Naive thymus-derived CD8-positive, alpha-beta T cell (primary cell): ENCODE results near the gene KLHL29. TPM values are rescaled to one million over a fixed set of nuclear protein-coding genes. Genes with fewer than 3 reads are reported as not detected.
A peak's percentile ranks its signal among the peaks of the same experiment; 100 is the strongest.

Source experiments
- ATAC-seq, 2 donors: fragments of 150-1000 bp; cut with Tn5 transposase in 1 of 2; sonication (Bioruptor Pico), chemical (Tn5 transposase) in 1 of 2; 1 replicate in 1 of 2; 2 replicates in 1 of 2; pipeline ENCODE4 v1.10.0; 2021; ENCODE audit warnings: mild to moderate bottlenecking in 2 of 2, moderate library complexity in 2 of 2
- POLR2A ChIA-PET: fragments of 350-600 bp; sonication (Branson Sonifier 250); formaldehyde crosslinking; loops from one replicate; lab custom pipeline; 2021; ENCODE audit warnings: antibody characterized with exemption; lab: Charles Lee
- DNase-seq, 10 donors: peaks; one replicate each; pipeline versions ENCODE4 v3.0.0 to v3.0.0-alpha.2; 2020 to 2022
- H3K27ac Mint-ChIP-seq, 10 donors: one replicate each; pipeline ENCODE4 v1.8.0; 2020 to 2022; ENCODE audit warnings: mild to moderate bottlenecking in 10 of 10, mixed read lengths in 10 of 10, moderate library complexity in 4 of 10, inconsistent platforms in 1 of 10
- H3K27me3 Mint-ChIP-seq, 5 donors: one replicate each; pipeline ENCODE4 v1.8.0; 2021 to 2022; ENCODE audit warnings: mixed read lengths in 5 of 5
- H3K36me3 Mint-ChIP-seq, 3 donors: one replicate each; pipeline ENCODE4 v1.8.0; 2020 to 2022; ENCODE audit warnings: mixed read lengths in 3 of 3, mild to moderate bottlenecking in 2 of 3, inconsistent platforms in 1 of 3
- H3K4me1 Mint-ChIP-seq, 4 donors: one replicate each; pipeline ENCODE4 v1.8.0; 2021 to 2022; ENCODE audit warnings: mixed read lengths in 4 of 4
- H3K4me3 Mint-ChIP-seq, 10 donors: one replicate each; pipeline ENCODE4 v1.8.0; 2020 to 2022; ENCODE audit warnings: mild to moderate bottlenecking in 10 of 10, mixed read lengths in 10 of 10, moderate library complexity in 6 of 10, inconsistent platforms in 1 of 10
- H3K9me3 Mint-ChIP-seq, 9 donors: one replicate each; pipeline ENCODE4 v1.8.0; 2020 to 2022; ENCODE audit warnings: mixed read lengths in 9 of 9, mild to moderate bottlenecking in 3 of 9, inconsistent platforms in 1 of 9, moderate library complexity in 1 of 9
- polyA plus RNA-seq, 3 donors: library from polyadenylated mRNA; unstranded; fragments of 300-500 nt; fragmentation: Illumina TruSeq; gene quantifications; one replicate each; pipeline ENCODE4 v1.2.3, GENCODE V29; 2021
- total RNA-seq, 8 experiments: library from RNA in 2 of 8; stranded (reverse) in 2 of 8; gene quantifications; one replicate each; pipeline ENCODE4 v1.2.3 and lab custom pipeline; 2021 to 2026

KLHL29 gene
- total and polyA plus RNA-seq, 5 experiments from 2014 or later: 0.02 to 1.7 (median 0.14) TPM

DNA sequence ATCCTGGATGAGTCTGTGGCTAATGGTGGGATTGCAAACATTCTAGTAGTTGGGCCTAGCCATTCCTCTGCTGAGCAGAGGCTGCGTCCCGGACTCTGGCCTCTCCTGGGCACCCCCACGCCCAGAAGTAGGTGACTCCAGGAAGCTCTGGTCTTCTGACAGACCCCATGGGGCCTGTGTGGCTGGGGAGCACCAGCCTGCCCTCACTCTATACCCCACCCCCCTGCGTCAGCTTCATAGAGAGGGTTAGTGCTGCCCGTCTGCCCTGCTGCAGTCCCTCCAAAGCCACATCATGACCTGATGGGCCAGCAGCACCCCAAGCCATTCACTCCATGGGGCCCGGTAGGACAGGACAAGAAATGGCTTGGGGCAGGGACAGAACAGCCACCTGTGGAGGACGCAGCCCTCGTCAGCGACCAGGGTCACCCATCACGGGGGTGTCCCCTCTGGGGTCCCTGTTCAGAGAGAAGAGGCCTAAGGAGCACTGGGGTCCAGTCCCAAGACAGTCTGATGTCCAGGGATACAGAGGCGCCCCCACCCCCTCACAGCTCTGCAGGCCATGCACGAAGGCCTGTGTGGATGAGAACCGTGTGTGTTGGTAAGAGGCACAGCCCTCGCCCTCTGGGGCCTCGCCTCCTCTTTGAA lies 303.6 kb downstream of the KLHL29 start:
- peaks cover 3 to 25% (median 11%) of the 10 kb centered on the region in 4 donors for H3K4me1 Mint-ChIP-seq
- H3K9me3 Mint-ChIP-seq: no peaks in the 10 kb centered on the region
- peaks cover 0 to 9% (median 2%) of the 10 kb centered on the region in 3 donors for H3K36me3 Mint-ChIP-seq
- H3K27ac Mint-ChIP-seq: peak overlapping the region in 1 of 10 donors; percentile 20
- no peak for ATAC-seq
- no peak for DNase-seq
- POLR2A ChIA-PET: no interaction called here
- H3K4me3 Mint-ChIP-seq: no peak overlapping the region
- peaks cover 0 to 2% (median 0%) of the 10 kb centered on the region in 5 donors for H3K27me3 Mint-ChIP-seq

DNA sequence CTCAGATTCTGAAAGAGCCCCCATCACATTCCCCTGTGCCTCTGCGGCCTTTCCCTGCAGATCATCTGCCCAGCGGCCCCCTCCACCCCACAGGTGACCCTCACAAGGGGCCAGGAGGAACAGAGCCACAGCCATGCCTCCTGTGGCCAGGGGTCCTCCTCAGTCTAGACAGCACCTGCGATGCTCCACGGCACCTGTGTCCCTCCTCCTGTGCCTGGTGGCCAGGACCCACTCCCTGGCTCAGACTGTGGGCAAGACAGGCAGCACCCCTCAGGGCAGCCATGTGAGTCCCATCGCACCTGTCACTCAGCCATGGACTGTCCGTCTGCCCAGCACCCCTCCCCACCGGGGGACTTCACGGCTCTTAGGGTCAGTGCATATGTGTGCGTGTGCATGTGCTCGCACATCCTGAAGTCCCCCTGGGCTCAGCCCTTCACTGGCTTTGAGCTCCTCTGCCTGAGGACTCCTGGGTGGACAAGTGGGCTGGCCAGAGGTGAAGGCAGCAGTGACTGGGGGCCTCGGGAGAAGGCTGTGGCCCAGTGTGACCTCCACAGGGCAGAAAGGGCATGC lies 304.2 kb downstream of the KLHL29 start:
- DNase-seq (peak in 1 of 10 donors; percentile 60), ATAC-seq (no peak)
- Mint-ChIP-seq H3K4me3 (peak overlapping the region in 1 of 10 donors; percentile 20), H3K4me1 (peaks cover 3 to 25% (median 8%) of the 10 kb centered on the region in 4 donors), H3K9me3 (no peaks in the 10 kb centered on the region), H3K27me3 (peaks cover 0 to 2% (median 0%) of the 10 kb centered on the region in 5 donors), H3K27ac (peak overlapping the region in 1 of 10 donors; percentile 71), H3K36me3 (peaks cover 0 to 9% (median 2%) of the 10 kb centered on the region in 3 donors)
- POLR2A ChIA-PET: no interaction called here

DNA sequence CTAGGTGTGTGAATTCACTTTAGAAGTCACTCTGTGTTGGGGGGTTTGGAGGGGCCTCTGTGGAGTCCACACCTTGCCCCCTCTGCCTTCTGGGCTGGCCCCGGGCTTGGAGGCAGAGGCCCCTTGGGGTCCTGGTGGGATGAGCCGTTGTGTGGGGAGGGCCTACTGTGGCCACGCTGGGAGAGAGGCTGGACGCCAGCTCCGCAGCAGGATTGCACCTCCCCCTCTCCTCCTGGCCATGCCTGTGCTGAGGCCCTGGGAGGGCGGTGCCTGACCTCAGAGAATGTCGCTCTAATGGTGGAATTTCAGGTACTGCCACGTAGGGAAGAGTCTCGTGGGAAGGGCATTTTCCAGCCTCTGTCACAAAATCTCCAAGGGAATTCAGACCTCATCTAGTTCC lies 304.9 kb downstream of the KLHL29 start:
- Mint-ChIP-seq H3K27me3 (peaks cover 0 to 2% (median 0%) of the 10 kb centered on the region in 5 donors), H3K4me3 (no peak overlapping the region), H3K36me3 (peaks cover 0 to 9% (median 2%) of the 10 kb centered on the region in 3 donors), H3K4me1 (peaks cover 3 to 18% (median 7%) of the 10 kb centered on the region in 4 donors), H3K27ac (peak overlapping the region in 1 of 10 donors; percentile 71), H3K9me3 (no peaks in the 10 kb centered on the region)
- POLR2A ChIA-PET: no interaction called here
- ATAC-seq: no peak
- peak in 1 of 10 donors; percentile 55 for DNase-seq

DNA sequence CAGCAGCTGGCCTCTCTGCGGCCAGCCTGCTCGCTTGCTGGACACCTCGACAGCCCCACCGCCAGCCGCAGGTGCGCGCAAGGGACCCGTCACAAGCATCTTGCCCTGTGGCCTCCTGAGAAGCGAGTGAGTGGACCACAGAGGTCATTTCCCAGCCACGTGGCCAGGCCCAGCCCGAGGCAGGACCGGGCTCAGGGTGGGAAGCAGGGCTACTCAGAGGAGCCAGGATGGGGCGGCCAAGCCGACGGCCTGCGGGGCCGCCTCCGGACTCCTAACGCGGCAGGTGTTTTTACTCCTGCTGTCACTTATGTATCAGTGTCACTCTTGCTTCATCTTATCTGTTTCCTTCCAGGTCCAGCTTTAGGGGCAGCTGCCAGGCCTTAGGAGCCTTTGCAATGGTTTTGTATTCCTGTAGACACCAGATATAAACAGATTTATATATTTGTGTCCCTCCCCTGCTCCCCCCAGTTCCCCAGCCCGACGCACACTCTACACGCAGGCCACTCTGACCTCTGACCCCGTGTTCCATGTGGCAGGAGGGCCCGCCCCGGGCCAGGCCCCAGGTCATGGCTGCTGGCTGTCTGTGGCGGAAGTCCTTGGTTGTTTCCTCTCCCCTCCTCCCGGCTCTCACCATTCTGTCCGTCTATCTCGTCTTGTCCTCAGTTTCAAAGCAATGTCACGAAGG lies 305.6 kb downstream of the KLHL29 start:
- H3K27me3 Mint-ChIP-seq: peaks cover 0 to 2% (median 0%) of the 10 kb centered on the region in 5 donors

DNA sequence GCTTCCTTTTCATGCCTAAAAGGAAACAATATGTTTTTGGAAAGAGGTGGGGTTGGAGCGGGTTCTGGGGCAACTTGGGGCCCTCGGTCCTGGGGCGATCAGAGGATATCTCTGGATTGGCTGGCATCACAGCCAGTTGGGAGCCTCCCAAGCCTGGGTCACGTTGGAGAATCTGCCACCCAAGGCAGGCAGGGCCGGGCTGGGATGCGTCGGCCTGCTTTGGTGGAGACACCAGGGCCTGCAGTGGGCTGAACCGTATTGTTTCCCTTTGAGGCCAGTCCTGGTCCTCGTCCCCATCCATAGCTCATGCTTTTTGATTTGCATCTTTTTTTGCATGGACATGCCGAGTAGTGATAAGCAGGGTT lies 306.1 kb downstream of the KLHL29 start:
- Mint-ChIP-seq H3K27me3 (peaks cover 0 to 2% (median 0%) of the 10 kb centered on the region in 5 donors), H3K4me1 (peaks cover 2 to 11% (median 5%) of the 10 kb centered on the region in 4 donors), H3K9me3 (no peaks in the 10 kb centered on the region), H3K36me3 (peaks cover 0 to 9% (median 2%) of the 10 kb centered on the region in 3 donors), H3K27ac (peak overlapping the region in 1 of 10 donors; percentile 16), H3K4me3 (no peak overlapping the region)
- POLR2A ChIA-PET: no interaction called here
- ATAC-seq: no peak
- no peak for DNase-seq

More for the DNA sequence above, 305.6 kb downstream of the KLHL29 start:
- ATAC-seq (no peak), DNase-seq (no peak)
- Mint-ChIP-seq H3K4me1 (peaks cover 3 to 12% (median 7%) of the 10 kb centered on the region in 4 donors), H3K4me3 (no peak overlapping the region), H3K27ac (peak overlapping the region in 1 of 10 donors; percentile 16), H3K36me3 (peaks cover 0 to 9% (median 2%) of the 10 kb centered on the region in 3 donors), H3K9me3 (no peaks in the 10 kb centered on the region)
- POLR2A ChIA-PET: no interaction called here

DNA sequence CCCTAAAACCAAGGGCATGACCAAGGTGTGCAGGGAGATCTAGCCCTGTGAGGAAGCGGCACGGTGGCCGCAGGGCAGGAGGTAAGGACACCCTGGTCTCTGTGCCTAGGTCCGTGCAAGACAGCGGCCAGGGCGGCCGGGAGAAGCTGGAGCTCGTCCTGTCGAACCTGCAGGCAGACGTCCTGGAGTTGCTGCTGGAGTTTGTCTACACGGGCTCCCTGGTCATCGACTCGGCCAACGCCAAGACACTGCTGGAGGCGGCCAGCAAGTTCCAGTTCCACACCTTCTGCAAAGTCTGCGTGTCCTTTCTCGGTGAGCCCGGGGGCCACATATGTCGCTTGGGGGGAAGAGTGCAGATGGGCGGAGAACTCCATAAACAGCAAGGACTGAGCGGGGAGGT lies 306.6 kb downstream of the KLHL29 start:
- Mint-ChIP-seq H3K36me3 (peaks cover 0 to 9% (median 2%) of the 10 kb centered on the region in 3 donors), H3K27me3 (peaks cover 0 to 2% (median 0%) of the 10 kb centered on the region in 5 donors), H3K4me1 (peaks cover 0 to 7% (median 1%) of the 10 kb centered on the region in 4 donors), H3K27ac (peak overlapping the region in 1 of 10 donors; percentile 75), H3K9me3 (no peaks in the 10 kb centered on the region), H3K4me3 (no peak overlapping the region)
- POLR2A ChIA-PET: no interaction called here
- DNase-seq: no peak
- no peak for ATAC-seq

DNA sequence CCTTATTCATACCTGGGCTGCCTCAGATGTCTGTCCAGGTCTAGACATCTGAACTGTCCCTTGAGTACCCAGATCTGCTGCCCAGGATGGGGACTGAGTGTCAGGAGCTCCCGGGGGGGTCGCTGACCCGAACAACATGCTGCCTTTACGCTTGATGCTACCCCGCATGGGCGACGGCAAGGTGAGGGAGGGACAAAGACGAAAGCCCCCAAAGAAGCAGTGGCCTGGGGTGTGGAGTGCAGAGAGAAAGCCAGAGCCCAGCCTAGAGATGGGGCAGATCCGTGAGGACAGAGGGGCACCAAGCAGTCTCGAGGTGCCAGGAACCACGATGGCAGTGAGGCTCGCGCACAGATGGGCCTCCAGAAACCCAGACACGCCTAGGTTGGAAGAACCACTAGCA lies 307.3 kb downstream of the KLHL29 start:
- DNase-seq (no peak), ATAC-seq (no peak)
- Mint-ChIP-seq H3K9me3 (no peaks in the 10 kb centered on the region), H3K27ac (peak overlapping the region in 3 of 10 donors; percentile 28 to 53 (median 32)), H3K4me1 (peaks cover 0 to 7% (median 0%) of the 10 kb centered on the region in 4 donors), H3K27me3 (peaks cover 0 to under 1% (median 0%) of the 10 kb centered on the region in 5 donors), H3K4me3 (no peak overlapping the region), H3K36me3 (peaks cover 0 to 13% (median 2%) of the 10 kb centered on the region in 3 donors)
- POLR2A ChIA-PET: no interaction called here

DNA sequence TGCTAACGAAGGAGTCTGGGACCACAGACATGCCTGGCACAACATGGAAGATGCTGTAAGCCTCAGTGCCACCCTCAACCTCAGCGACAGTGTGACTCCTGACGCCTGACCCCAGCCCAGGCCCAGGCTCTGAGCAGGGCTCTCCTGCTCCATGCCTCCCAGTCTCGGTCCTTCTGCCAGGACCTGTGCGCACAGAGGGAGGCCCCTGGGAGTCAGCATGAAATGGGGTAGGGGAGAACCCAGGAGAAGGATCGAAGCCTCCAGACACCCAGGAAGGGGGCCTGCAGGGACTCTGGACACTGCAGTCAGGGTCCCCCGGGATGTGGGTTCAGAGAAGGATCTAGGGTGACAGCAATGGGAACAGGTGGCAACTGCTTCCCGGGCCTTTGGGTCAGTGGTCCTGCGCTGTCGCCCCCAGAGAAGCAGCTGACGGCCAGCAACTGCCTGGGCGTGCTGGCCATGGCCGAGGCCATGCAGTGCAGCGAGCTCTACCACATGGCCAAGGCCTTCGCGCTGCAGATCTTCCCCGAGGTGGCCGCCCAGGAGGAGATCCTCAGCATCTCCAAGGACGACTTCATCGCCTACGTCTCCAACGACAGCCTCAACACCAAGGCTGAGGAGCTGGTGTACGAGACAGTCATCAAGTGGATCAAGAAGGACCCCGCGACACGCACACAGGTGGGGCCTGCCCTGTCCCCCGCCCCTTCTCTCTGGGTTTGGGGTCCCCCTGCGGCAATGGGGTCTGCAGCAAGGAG lies 308.0 kb downstream of the KLHL29 start:
- POLR2A ChIA-PET: no interaction called here
- DNase-seq (no peak), ATAC-seq (no peak)
- no peaks in the 10 kb centered on the region for H3K27me3 Mint-ChIP-seq
- H3K36me3 Mint-ChIP-seq: peaks cover 0 to 13% (median 2%) of the 10 kb centered on the region in 3 donors
- no peak overlapping the region for H3K4me3 Mint-ChIP-seq
- H3K27ac Mint-ChIP-seq: peak overlapping the region in 1 of 10 donors; percentile 15
- no peaks in the 10 kb centered on the region for H3K9me3 Mint-ChIP-seq
- peaks cover 0 to 7% (median 0%) of the 10 kb centered on the region in 4 donors for H3K4me1 Mint-ChIP-seq

DNA sequence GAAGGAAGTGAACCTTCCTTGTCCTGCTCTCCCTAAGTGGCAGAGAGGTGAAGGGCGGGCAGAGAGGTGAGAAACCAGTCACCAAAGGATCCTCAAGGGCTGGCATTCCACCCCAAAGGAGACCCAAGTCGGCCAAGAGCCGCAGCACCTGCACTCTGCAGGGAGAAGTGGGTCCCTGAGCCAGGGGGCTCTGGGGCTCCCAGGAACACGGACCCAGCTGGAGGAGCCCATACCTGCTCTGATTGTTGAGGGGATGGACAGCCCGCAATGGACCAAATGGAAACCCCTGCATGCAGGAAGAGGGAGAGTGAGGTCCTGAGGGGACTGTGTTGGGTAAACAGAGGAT lies 308.6 kb downstream of the KLHL29 start:
- POLR2A ChIA-PET: no interaction called here
- Mint-ChIP-seq H3K9me3 (no peaks in the 10 kb centered on the region), H3K36me3 (peaks cover 0 to 13% (median 2%) of the 10 kb centered on the region in 3 donors), H3K4me1 (peaks cover 0 to 7% (median 0%) of the 10 kb centered on the region in 4 donors), H3K27ac (peak overlapping the region in 1 of 10 donors; percentile 3), H3K4me3 (no peak overlapping the region), H3K27me3 (no peaks in the 10 kb centered on the region)
- no peak for DNase-seq
- ATAC-seq: no peak

DNA sequence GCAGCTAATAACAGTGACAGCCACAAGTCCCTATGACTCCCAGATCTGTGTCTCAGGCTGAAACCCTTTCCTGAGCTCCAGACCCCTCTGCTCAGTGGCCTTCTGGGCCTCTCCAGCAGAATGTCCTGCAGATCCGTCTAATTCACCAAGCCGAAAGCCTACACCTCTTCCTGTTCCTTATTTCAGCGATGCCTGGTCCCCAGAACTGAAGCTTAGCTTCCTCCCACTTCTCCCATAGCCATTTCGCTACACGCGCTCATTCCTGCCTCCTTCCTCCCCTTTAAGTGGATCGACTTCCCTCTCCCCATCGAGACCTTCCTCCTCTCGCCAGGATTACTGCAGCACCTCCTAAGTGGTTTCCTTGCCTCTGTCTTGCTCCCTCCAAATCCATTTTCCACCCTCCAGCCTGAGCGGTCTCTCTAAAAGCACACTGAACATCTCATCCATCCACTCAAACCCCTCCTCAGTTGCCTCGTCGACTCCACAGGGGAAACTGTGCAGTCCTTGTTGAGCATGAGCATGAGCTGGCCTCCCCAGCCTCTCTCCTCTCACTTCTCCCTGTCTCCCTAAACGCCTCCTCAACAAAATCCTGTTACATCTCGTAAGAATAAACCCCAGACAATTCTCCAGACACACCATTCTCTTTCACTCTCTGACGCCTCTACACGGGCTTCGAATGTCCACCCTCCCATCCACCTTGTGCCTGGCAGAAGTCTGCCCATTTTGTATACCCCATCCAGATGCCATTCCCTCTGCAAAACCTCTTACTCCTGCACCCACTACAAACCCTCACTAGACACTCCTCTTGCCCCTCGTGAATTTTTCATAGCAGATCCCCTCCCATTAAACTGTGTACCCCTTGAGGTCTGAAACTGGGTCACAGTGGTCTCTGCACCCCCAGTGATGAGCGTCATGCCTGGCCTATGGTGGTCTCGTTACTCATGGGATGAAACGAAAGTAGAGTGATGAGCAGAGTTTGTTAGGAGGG lies 309.4 kb downstream of the KLHL29 start:
- Mint-ChIP-seq H3K27ac (peak overlapping the region in 3 of 10 donors; percentile 3 to 77 (median 70)), H3K4me1 (peaks cover 0 to 7% (median 0%) of the 10 kb centered on the region in 4 donors), H3K36me3 (peaks cover 0 to 13% (median 2%) of the 10 kb centered on the region in 3 donors), H3K27me3 (no peaks in the 10 kb centered on the region), H3K4me3 (no peak overlapping the region), H3K9me3 (no peaks in the 10 kb centered on the region)
- POLR2A ChIA-PET: no interaction called here
- no peak for ATAC-seq
- no peak for DNase-seq

DNA sequence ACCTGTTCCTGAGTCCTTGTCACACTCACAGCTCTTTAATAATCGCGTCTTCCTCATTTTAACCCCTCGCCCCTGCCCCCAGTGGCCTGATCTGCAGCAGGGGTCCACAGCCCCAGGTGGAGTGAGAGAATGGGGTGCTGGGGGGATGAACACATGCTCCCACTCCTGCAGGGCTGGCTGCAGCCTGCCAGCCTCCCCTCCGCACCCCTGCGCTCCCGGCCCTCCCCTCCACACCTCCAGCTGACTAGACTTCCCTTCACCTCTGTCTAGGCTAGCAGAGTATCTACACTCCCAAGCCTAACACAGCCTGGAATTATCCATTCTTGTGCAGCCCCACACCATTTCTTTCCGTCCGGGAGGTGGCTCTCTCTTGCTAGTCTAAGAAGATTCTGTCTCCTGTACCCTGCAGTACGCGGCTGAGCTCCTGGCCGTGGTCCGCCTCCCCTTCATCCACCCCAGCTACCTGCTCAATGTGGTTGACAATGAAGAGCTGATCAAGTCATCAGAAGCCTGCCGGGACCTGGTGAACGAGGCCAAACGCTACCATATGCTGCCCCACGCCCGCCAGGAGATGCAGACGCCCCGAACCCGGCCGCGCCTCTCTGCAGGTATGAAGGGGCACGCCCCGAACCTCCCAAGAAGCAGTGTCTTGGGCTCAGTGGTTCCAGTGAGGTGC lies 310.4 kb downstream of the KLHL29 start:
- ATAC-seq (no peak), DNase-seq (no peak)
- H3K36me3 Mint-ChIP-seq: peaks cover 0 to 15% (median 9%) of the 10 kb centered on the region in 3 donors
- peak overlapping the region in 1 of 10 donors; percentile 51 for H3K27ac Mint-ChIP-seq
- POLR2A ChIA-PET: no interaction called here
- H3K27me3 Mint-ChIP-seq: no peaks in the 10 kb centered on the region
- H3K9me3 Mint-ChIP-seq: no peaks in the 10 kb centered on the region
- H3K4me1 Mint-ChIP-seq: peaks cover 0 to 7% (median 0%) of the 10 kb centered on the region in 4 donors
- H3K4me3 Mint-ChIP-seq: no peak overlapping the region
